WI38 (cell line): Measurements from ENCODE around the gene ABHD6.

ENCODE experiments used
- H3K4me3 ChIP-seq: 2 replicates; pipeline ENCODE4 v1.5.1; 2011; ENCODE audit warnings: low read depth, mild to moderate bottlenecking, control low read depth, low read length
- TF ChIP-seq, protein P1 (sequence below): IDR thresholded peaks from 2 replicates; pipeline ENCODE4 v1.5.1; 2012; ENCODE audit warnings: low read depth, mild to moderate bottlenecking, control low read depth, low read length

ABHD6 gene

DNA sequence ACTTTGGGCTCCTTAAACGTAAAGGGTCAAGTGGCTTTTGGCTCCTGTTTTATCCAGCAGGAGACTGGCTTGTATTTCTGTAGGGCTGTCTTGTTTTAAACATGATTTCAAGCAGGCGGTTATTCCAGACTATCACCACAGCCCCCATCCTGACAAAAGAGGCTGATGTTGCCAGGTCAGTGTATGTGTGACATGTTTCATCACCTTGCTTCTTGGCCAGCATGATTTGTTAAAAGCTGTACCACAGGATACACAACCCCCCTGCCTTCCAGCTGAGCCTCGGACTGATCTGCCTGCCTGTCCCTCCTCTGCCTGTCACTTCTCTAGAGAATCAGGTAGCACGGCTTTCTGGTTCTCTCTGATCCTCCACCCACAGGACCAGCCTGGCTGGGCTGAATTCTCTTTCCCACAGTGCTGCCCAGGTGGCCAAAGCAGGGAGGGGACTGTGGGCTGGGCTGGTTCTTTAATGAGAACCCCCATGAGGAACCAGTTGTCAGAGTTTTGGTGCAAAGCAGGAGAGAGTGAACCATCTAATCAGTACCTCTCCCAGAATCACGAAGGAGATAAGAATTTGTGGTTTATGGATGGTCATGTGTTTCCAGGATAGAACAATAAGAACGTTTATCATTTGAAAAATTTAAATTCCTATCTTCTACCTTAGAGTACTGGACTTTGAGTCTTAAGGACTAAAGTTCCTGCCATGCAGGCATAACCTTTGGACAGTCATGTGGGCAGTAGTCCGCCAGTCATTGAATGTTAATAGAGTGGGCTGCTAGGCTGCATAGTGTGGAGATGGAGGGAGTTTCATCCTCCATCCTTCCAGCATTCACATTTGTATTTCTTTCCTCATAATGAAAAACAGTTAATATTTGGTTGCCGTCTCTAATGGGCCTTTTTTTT, 8.8 kb downstream of the ABHD6 start:
- TF ChIP-seq, protein P1, sequence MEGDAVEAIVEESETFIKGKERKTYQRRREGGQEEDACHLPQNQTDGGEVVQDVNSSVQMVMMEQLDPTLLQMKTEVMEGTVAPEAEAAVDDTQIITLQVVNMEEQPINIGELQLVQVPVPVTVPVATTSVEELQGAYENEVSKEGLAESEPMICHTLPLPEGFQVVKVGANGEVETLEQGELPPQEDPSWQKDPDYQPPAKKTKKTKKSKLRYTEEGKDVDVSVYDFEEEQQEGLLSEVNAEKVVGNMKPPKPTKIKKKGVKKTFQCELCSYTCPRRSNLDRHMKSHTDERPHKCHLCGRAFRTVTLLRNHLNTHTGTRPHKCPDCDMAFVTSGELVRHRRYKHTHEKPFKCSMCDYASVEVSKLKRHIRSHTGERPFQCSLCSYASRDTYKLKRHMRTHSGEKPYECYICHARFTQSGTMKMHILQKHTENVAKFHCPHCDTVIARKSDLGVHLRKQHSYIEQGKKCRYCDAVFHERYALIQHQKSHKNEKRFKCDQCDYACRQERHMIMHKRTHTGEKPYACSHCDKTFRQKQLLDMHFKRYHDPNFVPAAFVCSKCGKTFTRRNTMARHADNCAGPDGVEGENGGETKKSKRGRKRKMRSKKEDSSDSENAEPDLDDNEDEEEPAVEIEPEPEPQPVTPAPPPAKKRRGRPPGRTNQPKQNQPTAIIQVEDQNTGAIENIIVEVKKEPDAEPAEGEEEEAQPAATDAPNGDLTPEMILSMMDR, result no peak
- no peak overlapping the region for H3K4me3 ChIP-seq

- TF ChIP-seq, protein P1, result no peak
- H3K4me3 ChIP-seq, result no peak overlapping the region
These were observed 11.9 kb downstream of the ABHD6 start for GRCh38 chr3:58249358-58250092.

- no peak overlapping the region for H3K4me3 ChIP-seq
- TF ChIP-seq, protein P1, result no peak
These were observed 12.6 kb downstream of the ABHD6 start for GRCh38 chr3:58250093-58250707.

DNA sequence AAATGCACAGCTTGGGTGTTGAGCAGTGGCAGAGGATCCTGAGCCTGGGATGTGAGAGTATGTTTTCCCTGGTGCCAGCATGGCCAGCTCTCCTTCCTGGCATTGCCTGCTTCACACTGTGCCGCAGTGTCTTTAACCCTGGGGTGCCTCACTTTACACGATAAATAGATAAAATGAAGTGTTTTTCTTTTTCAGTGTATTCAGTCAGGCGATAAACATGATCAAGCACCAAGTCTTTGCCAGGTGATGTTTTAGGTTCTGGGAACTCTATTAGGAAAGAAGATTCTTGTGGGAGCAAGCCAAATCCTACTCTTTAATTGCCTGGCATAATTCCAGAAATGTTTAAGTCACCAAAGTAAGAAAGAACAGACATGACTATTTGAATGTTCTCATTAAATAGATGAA, 14.0 kb downstream of the ABHD6 start:
- TF ChIP-seq, protein P1, result no peak
- H3K4me3 ChIP-seq, result no peak overlapping the region

DNA sequence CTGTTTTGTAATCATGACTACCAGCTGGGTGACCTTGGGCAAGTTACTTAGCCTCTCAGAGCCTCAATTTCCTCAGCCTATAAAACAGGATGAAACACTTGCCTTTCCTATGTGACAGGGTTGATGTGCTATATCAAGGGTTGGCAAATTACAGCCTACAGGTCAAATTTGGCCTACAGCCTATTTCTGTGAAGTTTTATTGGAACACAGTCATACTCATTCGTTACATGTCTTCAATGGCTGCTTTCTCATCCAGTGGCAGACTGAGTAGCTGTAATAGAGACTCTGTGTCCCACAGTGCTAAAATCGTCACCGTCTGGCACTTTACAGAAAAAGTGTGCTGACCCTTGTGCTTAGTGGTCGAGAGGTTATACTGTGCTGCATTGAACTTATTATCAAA, 16.6 kb downstream of the ABHD6 start:
- H3K4me3 ChIP-seq, result no peak overlapping the region
- TF ChIP-seq, protein P1, result no peak

- TF ChIP-seq, protein P1, result no peak
These were observed 18.5 kb downstream of the ABHD6 start for GRCh38 chr3:58256061-58256460.

More at GRCh38 chr3:58256061-58256460, 18.5 kb downstream of the ABHD6 start:
- no peak overlapping the region for H3K4me3 ChIP-seq
